GM12878 (cell line): ENCODE measurements around the gene PLVAP. TPM values are rescaled to one million over a fixed set of nuclear protein-coding genes. Genes with fewer than 3 reads are reported as not detected.

Experiments used
- ATAC-seq: fragments of 200-7000 bp; cut with Tn5 transposase; 3 replicates; pipeline ENCODE4 v1.9.1; 2020; ENCODE audit warnings: mild to moderate bottlenecking, moderate library complexity
- BruUV-seq: library from RNA; stranded (reverse); fragments of 400-500 nt; replicated peaks from 2 replicates; lab custom pipeline; 2021; lab: Mats Ljungman, UMichigan
- CTCF ChIA-PET: fragments of 300-600 bp; sonication (Branson Sonifier 250); formaldehyde crosslinking; extraction: SDS; loops from one replicate; lab custom pipeline; 2021; ENCODE audit warnings: inconsistent platforms; lab: Yijun Ruan, JAX
- POLR2A ChIA-PET: fragments of 350-600 bp; formaldehyde crosslinking; extraction: SDS; loops from one replicate; lab custom pipeline; 2021; ENCODE audit warnings: inconsistent platforms; lab: Charles Lee
- RAD21 ChIA-PET: fragments of 300-600 bp; sonication (Branson Sonifier 250); formaldehyde crosslinking; loops from one replicate; lab custom pipeline; 2023; ENCODE audit warnings: antibody characterized with exemption; ENCODE audit not compliant: unreplicated experiment; lab: Charles Lee
- SMC1A ChIA-PET: fragments of 300-600 bp; sonication (Branson Sonifier 250); formaldehyde crosslinking; loops from one replicate; lab custom pipeline; 2023; ENCODE audit not compliant: unreplicated experiment, uncharacterized antibody; lab: Charles Lee
- DNase-seq: peaks from one replicate; pipeline ENCODE4 v3.0.0-alpha.2; 2011; ENCODE audit warnings: low read depth, low spot score
- FAIRE-seq: peaks from 3 replicates; lab custom pipeline; 2011; peaks lifted over from hg19 to GRCh38; lab: Jason Lieb, UNC
- H2AFZ ChIP-seq: 2 replicates; pipeline ENCODE4 v1.6.0; 2011; ENCODE audit warnings: low read depth, low read length, control low read depth; ENCODE audit not compliant: control insufficient read depth
- H3K27ac ChIP-seq: 2 replicates; pipeline ENCODE4 v1.5.1; 2011; ENCODE audit warnings: control low read depth; ENCODE audit not compliant: control insufficient read depth, insufficient read depth
- H3K27me3 ChIP-seq, 2 experiments: replicated peaks in 1 of 2; 2 replicates each; pipeline versions ENCODE4 v1.6.0 to v1.6.1; 2011; ENCODE audit warnings: low read length in 1 of 2; ENCODE audit not compliant: control insufficient read depth in 2 of 2, insufficient read depth in 2 of 2
- H3K36me3 ChIP-seq, 2 experiments: 2 replicates each; pipeline ENCODE4 v1.5.1; 2011; ENCODE audit warnings: low read length in 1 of 2; ENCODE audit not compliant: control insufficient read depth in 2 of 2, insufficient read depth in 2 of 2
- H3K4me1 ChIP-seq: 2 replicates; pipeline ENCODE4 v1.6.1; 2011; ENCODE audit warnings: mild to moderate bottlenecking, low read length, moderate library complexity, mixed read lengths; ENCODE audit not compliant: control insufficient read depth, insufficient read depth
- H3K4me2 ChIP-seq: 2 replicates; pipeline ENCODE4 v1.6.0; 2011; ENCODE audit warnings: control low read depth; ENCODE audit not compliant: control insufficient read depth, insufficient read depth
- H3K4me3 ChIP-seq: fragments of 200-600 bp; sonication (generic); 2 replicates; pipeline ENCODE4 v1.5.1; 2016
- H3K79me2 ChIP-seq: 2 replicates; pipeline ENCODE4 v1.6.0; 2011; ENCODE audit warnings: low read length; ENCODE audit not compliant: control insufficient read depth, insufficient read depth
- H3K9ac ChIP-seq: 2 replicates; pipeline ENCODE4 v1.8.0; 2011; ENCODE audit warnings: low read length, control low read depth, mixed read lengths; ENCODE audit not compliant: control insufficient read depth, insufficient read depth
- H3K9me3 ChIP-seq: replicated peaks from 3 replicates; pipeline ENCODE4 v1.5.1; 2011; ENCODE audit warnings: mild to moderate bottlenecking, low read length; ENCODE audit not compliant: control insufficient read depth, insufficient read depth
- H4K20me1 ChIP-seq: 2 replicates; pipeline ENCODE4 v1.6.0; 2011; ENCODE audit not compliant: control insufficient read depth, insufficient read depth
- NR2F1 ChIP-seq: fragments of 450-650 bp; conservative IDR thresholded peaks from 2 replicates; pipeline ENCODE4 v1.6.1; 2017; ENCODE audit warnings: mild to moderate bottlenecking
- PBX3 ChIP-seq: IDR thresholded peaks from 2 replicates; pipeline ENCODE4 v1.6.1; 2011; ENCODE audit warnings: mild to moderate bottlenecking, low read depth, low read length, moderate library complexity; ENCODE audit not compliant: insufficient replicate concordance
- WGBS: methylation state at CpG from one replicate; pipeline ENCODE4 v1.1.6; 2016; ENCODE audit warnings: low lambda C conversion rate; ENCODE audit not compliant: insufficient replicate concordance, insufficient coverage; ENCODE audit errors: missing lambda C conversion rate; 5-methylcytosine and 5-hydroxymethylcytosine counted together
- in situ Hi-C: fragments of 300-500 bp; cut with MboI; formaldehyde crosslinking; loops from 9 replicates; pipeline ENCODE4 v1.14.3; 2018; ENCODE audit warnings: mixed read lengths
- intact Hi-C: fragments of 100-400 bp; cut with micrococcal nuclease; formaldehyde crosslinking; loops from one replicate; pipeline ENCODE4 v1.14.2; 2022; ENCODE audit not compliant: unreplicated experiment
- polyA plus RNA-seq, 11 experiments: library from polyadenylated mRNA; depleted of rRNA in 4 of 11; unstranded in 6 of 11; stranded (reverse) in 5 of 11; fragments of >200 nt; fragmentation: Nextera tagmentation in 4 of 11; fragmentation: Illumina TruSeq in 1 of 11; extraction: Ambion mirVana in 4 of 11; extraction: Trizol in 1 of 11; gene quantifications; 1 replicate in 1 of 11; 2 replicates in 10 of 11; pipeline versions ENCODE4 v1.2.1 to v1.2.3, GENCODE V29; 2011 to 2016; ENCODE audit warnings: inconsistent platforms in 2 of 11, missing spikeins in 2 of 11, low read depth in 1 of 11
- total RNA-seq, 4 experiments: library from RNA; depleted of rRNA in 3 of 4; stranded (reverse); fragments of >200 nt in 3 of 4; fragmentation: Illumina TruSeq in 1 of 4; extraction: Trizol in 1 of 4; gene quantifications; 2 replicates each; pipeline versions ENCODE4 v1.2.1 to v1.2.3, GENCODE V29; 2013 to 2021

PLVAP gene
- total and polyA plus RNA-seq, 10 of the 15 experiments (the other 5 are each of a cell fraction or from before 2014, with no cell fraction given): 0.03 to 0.54 (median 0.06) TPM; not detected in 4

GRCh38 chr19:17389957-17390664, 13.0 kb upstream of the PLVAP start:
- H4K20me1 ChIP-seq: no peaks in the 10 kb centered on the region
- ChIA-PET POLR2A (interaction anchor here (0.5 to 0.6 kb wide), 2 partner anchors 23 to 27 kb away, joined by 3 to 4 read pairs; no protein-coding TSS in a partner anchor), CTCF (interaction anchor here (1.0 to 9.4 kb wide), 11 partner anchors 14 to 132 kb away, joined by 3 to 170 read pairs (median 4); partner anchors contain the start of genes MRPL34 and USHBP1), SMC1A (interaction anchor here (0.7 to 7.5 kb wide), 3 partner anchors 43 to 93 kb away, joined by 3 to 69 read pairs (median 3); no protein-coding TSS in a partner anchor), RAD21 (interaction anchor here (0.6 to 2.2 kb wide), 3 partner anchors 47 to 99 kb away, joined by 3 to 7 read pairs (median 4); partner anchors contain the start of gene ABHD8)
- in situ Hi-C loops (loop anchor here (5.0 kb wide), 2 partner anchors 43 to 98 kb away; no protein-coding TSS in a partner anchor), intact Hi-C loops (no loop called here)
- no peaks in the 10 kb centered on the region for H3K79me2 ChIP-seq
- WGBS: 33% methylated on average over 12 of the region's 37 CpGs
- H2AFZ ChIP-seq: no peak overlapping the region; the same call in 1 of the 2 replicates
- H3K9me3 ChIP-seq: no peaks in the 10 kb centered on the region; the same call in 1 of the 3 replicates
- peaks cover 9% of the 10 kb centered on the region for H3K4me1 ChIP-seq
- peaks cover 2 to 3% of the 10 kb centered on the region in 2 experiments; a peak in 3 of 4 replicates for H3K27me3 ChIP-seq
- no peak for TF ChIP-seq PBX3
- 0 out of 2 replicates have a peak, but pooled peaks have one; percentile 12 for TF ChIP-seq NR2F1
- no peak for FAIRE-seq
- peak overlapping the region; percentile 72 for H3K4me3 ChIP-seq
- no TSS peak for BruUV-seq
- no peak for DNase-seq
- ATAC-seq: no peak
- H3K9ac ChIP-seq: no peak overlapping the region
- peak overlapping the region; percentile 58 for H3K4me2 ChIP-seq
- H3K27ac ChIP-seq: no peak overlapping the region
- no peaks in the 10 kb centered on the region for H3K36me3 ChIP-seq
